OCI-M2 (cell line): Measurements from ENCODE around the gene SPTBN1.
"Not testable (repeated sequence)": the region's sequence is repeated elsewhere in the genome, so short reads cannot be mapped to it uniquely, and the experiment has no call there.

Experiments
- DNase-seq: peaks from one replicate; lab custom pipeline; 2025; ENCODE audit not compliant: unreplicated experiment; lab: John Stamatoyannopoulos, UW

The SPTBN1 gene

DNA sequence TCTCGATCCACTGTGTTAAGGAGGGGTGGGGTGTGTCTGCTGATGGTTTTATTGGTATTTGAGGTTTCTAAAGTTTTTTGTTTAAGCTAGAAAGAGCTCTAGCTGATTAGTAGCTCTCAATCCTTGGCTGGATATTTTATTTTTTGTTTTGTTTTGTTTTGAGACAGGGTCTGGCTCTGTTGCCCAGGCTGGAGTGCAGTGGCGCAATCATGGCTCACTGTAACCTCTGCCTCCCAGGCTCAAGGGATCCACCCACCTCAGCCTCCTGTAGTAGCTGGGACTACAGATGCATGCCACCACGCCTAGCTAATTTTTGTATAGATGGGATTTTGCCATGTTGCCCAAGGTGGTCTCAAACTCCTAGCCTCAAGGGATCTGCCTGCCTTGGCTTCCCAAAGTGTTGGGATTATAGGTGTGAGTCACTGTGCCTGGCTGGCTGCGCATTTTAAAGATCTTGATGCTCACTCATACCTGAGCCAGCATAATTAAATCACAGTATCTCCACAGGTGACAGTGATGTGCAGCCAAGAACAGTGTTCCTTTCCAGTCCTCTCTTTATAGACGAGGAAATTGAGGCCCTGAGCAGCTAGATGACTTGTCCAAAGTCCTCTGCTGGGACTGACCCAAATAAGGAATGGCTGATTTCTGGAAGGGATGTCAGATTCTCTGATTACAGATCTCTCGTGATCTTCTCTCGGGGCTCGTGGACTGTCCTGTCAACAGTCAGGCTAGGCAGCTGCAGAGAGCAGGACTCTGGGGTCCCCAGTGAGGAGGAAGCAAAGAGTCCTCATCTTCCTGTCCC is 44.5 kb downstream of the SPTBN1 start:
- no peak for DNase-seq

DNA sequence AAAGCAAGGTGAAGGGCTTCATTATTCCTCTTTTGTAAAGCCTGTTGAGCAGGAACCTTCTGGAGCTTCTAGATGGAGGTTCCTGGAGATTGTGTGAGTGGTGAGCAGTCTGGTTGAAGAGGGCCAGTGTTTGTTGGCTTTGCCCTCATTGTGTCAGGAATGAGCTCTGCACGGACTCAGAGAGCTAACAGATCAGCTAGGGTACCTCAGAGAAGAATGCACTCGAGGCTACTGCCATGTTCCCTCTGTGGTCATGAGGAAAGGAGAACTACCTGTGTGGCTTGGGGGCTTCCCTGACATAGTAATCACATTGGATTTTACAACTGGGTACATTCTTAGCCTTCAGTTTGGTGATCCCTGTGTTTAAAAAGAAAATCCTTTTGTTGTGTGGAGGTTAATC is 46.6 kb downstream of the SPTBN1 start:
- no peak for DNase-seq

DNA sequence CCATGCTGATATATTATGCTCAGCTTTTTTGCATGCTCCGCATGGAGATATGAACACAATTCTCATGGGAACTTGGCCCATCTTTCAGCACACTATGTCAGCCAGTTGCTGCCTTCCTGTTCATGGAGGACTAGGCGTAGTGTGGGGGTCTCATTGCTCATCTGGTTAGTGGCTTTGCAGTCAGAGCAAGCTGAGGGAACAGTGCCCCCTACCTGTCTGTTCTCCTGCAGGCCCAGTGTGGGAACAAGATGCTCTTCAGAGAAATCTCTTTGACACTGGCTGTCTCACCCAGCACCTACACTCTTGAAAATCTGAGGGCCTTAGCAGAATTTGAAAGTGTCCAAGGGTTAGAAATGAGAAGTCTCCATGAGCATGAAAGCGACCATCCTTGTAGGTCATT is 47.1 kb downstream of the SPTBN1 start:
- DNase-seq = no peak

DNA sequence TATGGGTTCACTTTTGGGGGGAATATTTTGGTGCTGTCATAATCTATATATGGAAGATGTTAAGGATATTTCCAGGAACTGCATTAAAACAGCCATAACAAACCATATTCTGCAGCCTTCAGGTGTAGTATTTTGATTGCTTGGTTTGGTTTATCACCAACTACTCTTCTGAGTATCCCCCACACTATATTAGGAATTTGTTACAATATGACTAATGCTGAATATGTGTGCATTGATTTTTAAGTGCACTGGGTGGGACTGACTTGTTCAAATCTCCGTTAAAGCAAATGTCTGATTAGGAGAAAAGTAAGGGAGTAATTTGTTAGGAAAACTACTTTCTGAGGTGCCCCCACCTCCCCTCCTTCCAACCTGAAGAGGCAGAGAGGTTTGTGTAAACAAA is 47.7 kb downstream of the SPTBN1 start:
- no peak for DNase-seq

DNA sequence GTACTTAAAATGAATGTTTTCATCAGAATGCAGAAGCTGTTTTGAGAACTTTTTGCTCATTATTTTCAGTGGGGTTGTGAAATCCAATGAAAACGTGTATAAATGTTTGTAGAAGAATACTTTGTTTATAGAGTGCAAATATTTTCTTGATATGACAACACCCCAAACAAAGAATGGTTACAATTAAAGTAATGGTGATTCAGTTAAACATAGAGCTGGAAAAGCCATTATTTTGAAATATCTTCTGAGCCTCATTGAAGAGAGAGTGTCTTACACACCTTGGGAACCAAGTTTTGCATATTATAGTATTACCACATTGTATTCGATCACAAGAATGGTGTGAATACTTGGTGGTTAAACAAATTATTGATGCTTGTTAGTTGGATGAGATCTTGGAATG is 48.7 kb downstream of the SPTBN1 start:
- no peak for DNase-seq

DNA sequence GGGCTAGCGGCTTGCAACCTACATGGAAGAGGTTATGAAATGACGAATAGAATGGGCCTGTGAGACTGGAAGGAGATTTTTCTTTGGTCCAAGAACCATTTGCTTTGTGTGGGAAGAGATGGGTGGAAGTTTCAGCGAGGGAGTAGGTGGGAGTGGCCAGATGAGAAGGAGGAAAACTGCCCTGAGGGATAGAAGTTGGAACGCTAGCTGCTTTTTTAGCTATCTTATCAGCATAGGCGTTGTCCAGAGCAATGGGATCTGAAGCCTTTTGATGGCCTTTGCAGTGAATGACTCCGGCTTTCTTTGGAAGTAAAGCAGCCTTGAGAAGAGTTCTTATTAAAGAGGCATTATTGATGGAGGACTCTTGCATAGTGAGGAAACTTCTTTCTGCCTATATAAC is 52.4 kb downstream of the SPTBN1 start:
- DNase-seq = no peak

DNA sequence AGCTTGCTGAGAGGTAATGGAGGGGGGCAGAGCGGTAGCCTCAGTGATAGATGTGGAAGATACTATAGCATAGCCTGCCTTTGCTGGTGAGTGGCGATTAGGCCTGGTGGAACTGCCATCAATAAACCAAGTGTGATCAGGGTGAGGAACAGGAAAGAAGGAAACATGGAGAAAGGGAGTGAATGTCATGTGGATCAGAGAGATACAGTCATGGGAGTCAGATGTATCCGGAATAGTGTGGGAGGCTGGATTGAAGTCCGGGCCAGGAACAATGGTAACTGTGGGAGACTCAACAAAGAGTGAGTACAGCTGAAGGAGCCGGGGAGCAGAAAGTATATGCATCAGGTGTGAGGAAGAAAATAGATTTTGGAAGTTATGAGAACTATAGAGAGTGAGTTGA is 52.9 kb downstream of the SPTBN1 start:
- not testable (repeated sequence) for DNase-seq

DNA sequence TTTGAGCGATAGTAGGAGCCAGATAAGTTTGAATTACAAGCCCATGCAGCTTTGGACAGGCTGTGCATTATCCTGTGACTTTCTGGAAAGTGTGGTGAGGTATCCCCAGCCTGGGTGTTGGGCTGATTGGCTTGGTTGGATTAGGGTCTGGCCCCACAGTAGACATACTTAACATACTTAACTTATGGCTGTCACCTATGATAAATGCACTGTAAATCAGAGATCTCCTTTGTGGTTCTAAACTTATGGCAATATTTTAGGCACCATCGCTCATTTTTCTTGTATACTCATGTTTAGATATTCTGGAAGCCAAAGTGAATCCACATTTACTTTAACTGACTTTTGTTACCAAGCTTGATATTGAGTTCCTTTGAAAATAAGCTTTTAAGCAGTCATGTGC is 54.8 kb downstream of the SPTBN1 start:
- DNase-seq = no peak

DNA sequence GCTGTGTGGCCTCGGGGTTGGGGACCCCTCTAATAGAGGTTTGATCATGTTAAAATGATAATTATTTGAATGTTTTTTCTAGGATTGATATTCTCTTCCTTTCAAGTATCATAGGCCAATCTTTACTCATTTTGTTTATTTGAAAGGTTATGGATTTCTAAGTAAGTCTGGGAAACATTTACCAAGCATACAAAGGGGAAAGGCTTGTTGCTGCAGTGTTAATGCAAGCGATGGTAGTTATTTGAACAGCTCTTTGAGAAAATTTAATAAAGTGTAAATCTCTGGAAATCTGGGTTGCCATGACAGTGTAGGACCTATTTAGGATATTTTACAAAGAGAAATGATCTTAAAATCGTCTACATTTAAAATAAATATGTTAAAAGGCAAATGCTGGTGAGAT is 56.1 kb downstream of the SPTBN1 start:
- no peak for DNase-seq

DNA sequence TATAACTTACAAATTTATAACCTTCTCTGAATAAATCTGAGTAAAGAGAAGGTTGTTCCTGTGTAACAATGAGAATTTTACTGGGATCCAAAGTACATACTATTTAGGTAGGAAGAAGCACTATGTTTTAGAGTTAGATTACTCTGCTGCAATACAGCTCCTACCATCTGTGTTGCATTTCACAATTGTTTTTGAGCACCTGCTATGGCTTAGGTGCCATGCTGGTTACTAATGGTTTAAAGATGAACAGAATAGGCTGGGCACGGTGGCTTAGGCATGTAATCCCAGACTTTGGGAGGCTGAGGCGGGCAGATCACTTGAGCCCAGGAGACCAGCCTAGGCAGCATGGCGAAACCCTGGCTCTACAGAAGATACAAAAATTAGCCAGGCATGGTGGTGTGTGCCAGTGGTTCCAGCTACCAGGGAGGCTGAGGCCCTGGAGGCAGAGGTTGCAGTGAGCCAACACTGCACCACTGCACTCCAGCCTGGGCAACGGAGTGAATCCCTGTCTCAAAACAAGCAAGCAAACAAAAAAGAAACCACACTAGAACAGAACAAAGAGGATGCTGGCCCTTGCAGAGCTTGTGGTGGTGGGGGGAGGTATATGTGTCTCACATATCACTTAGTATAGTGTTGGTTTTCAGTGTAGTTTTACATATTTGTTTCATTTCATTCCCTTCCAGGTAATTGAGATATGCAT is 56.7 kb downstream of the SPTBN1 start:
- no peak for DNase-seq

DNA sequence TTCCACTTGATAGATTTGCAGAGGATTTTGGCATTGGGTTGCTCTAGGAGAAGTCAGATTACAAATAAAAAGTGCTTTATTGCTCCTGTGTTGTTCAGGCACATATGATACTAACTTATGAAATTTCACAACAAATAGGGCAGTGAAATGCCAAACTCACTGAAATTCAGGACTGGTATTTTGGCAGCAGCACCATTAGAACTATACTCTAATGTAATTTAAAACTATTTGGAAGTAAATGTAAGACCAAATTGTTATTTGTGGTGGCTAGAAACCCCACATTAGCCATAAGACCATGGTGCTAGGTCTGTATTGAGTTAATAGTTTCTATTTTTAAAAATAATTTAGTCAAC is 57.2 kb downstream of the SPTBN1 start:
- no peak for DNase-seq

DNA sequence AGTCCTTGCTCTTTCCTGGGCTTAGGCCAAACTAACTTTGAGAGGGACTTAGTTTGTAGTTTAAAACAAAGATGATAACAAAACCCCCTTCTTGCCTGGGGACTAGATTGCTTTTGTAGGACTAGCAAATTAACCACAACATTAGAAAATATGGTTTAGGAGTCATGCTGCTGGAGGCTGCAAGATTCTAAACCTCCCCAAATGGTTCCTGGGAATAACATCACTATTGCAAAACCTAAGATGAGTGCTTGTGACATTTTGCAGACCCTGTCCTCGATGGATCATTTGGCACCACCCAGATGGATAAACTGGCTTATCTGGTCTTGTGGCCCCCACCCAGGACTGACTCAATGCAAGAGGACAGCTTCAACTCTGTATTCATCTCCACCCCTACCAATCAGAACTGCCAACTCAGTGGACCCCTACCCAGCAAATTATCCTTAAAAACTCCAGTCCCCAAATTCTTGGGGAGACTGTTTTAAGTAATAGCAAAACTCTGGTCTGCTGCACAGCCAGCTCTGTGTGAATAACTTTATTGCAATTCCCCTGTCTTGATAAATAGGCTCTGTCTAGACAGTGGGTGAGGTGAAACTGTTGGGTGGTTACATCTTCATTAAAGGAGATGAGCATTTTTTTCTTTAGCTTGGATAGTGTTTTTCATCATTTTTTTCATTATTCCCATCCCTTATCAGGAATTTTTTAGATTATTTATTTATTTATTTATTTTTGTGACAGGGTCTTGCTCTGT is 58.9 kb downstream of the SPTBN1 start:
- DNase-seq = no peak

DNA sequence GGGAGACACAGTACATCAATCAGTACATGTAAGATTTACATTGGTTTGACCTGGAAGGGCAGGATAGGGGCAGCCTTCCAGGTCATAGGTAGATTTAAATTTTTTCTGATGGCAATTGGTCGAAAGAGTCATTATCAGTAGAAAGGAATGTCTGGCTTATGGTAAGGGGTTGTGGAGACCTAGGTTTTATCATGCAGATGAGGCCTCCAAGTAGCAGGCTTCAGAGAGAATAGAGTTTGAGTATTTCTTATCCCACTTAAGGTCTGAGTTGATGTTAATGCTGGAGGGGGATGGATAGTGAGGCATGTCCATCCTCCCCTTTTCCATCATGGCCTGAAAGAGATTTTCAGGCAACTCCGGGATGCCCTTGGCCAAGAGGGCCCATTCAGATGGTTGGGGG is 60.7 kb downstream of the SPTBN1 start:
- DNase-seq = no peak

DNA sequence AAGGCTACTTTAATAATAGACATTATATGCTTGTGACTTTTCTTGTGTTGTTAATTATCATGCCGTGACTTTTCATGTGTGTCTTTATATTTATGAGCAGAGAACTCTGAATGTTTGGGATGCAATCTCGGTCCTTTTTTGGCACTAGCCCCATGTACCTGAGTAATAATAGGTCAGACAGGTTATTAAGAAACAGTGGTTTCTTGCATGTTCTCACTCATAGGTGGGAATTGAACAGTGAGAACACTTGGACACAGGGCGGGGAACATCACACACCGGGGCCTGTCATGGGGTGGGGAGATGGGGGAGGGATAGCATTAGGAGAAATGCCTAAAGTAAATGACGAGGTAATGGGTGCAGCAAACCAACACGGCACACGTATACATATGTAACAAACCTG is 61.9 kb downstream of the SPTBN1 start:
- DNase-seq = not testable (repeated sequence)

DNA sequence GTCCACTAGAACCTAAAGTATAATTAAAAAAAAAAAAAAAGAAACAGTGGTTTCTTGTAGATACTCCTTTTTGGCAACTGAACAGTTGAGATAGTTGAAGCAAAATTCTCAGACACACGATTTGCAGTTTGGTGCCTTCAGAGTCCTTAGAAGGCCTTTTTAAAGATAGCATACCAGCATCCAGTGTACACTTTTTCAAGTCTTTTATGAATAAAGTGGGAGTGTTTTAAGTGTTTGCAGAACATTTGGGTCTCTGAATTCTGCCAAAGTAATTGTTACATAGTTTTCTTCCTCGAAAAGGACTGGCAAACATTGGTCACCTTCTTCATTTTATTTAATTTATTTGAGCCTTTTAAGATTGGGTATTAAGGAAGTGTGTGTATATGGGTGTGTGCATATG is 62.3 kb downstream of the SPTBN1 start:
- DNase-seq = no peak

DNA sequence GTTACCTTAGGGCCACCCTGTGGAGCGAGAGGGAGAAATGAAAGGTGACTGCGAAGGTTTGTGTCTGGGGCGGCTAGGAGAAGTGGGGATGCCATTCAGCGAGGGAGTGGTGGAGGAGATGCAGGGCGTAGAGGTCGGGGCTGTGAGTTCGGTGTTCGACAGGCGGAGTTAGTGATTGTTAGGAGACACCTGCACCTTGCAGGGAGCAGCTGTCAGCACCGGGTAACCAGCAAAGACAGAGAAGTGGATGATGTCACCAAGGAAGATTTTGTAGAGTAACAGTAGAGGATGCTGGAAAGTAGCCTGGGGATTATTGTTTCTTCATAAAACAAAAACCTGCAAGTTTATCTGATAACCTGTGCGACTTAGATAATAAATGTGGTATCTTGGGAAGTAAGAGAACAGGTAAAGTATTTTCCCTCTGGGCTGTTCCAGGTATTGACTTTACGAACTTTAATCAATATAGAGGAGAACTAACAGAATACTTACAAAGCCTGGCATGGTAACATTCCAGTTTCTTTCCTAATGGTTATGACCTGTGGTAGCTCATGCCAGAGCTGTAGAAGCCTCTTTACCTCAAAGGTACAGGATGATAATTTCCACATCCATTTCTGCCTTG is 63.8 kb downstream of the SPTBN1 start:
- no peak for DNase-seq

DNA sequence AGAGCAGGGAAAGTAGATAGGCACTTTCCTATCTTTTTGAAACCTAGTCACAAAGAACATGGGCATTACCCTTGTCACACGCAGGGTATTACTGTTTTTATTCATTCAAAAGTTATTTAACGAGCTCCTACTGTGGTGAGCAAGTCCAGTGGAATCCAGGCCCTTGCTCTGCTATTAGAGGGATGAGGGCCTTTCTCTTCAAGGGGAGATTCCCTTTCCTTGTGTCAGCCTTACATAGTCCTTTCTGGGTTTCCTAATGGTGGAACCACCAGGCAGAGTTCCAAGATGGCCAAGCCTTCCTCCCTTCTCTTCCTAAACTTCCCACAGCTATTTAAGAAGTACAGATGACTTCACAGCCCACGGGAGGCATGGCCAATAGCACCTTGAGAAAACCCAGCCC is 64.6 kb downstream of the SPTBN1 start:
- no peak for DNase-seq

DNA sequence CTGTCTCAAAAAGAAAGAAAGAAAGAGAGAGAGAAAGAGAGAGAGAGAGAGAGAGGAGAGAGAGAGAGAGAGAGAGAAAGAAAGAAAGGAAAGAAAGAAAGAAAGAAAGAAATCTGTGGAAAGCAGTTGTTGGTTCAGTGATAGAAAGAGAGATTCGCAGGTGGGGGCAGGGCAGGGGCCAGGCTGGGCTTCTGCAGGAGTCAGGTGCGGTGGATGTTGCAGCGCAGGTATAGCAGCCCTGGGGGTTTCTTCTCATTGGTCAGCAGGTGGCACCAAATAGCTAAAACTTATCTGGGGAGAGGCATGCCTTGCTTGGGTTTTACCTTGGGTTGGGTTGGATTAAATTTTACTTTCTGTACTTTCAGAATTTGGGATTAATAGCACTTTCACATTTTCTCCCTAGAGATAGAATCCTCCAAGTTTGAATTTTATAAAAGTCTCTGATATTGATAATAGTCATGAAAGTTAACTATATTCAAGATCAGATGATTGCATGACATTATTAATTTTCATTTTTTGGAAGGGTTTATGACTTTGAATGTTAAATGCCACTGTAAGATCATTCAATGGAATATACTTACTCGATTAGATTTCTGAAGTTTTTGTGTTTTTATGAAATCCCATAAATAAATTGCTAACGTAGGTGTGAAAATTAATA is 66.6 kb downstream of the SPTBN1 start:
- DNase-seq = no peak

DNA sequence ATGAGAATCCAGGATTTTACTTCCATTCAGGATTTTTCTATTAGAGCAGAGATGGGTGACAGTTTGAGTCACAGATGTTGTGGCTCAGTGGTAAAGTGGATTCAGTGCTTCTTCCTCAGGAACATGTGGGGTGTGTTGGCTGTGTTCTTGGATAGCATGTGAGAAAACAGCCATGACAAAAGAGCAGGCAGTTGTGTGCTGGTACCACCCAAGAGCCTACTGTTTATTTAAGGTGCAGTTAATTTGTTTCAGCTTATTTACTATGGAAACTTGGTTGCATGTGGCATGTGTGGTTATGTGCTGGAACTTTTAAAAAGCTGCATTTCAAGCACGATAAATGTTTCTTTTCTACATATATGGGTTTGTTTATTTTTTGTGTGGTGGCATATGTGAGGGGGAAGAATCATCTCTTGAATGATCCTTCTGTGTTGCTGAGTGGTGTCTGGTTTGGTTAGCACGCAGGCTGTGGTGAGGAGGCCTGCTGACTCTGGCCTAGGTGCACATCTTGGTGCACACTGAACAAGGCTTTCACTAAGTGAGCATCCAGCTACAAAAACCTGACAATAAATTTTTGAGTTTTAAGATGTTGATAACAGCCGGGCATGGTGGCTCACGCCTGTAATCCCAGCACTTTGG is 67.3 kb downstream of the SPTBN1 start:
- no peak for DNase-seq

DNA sequence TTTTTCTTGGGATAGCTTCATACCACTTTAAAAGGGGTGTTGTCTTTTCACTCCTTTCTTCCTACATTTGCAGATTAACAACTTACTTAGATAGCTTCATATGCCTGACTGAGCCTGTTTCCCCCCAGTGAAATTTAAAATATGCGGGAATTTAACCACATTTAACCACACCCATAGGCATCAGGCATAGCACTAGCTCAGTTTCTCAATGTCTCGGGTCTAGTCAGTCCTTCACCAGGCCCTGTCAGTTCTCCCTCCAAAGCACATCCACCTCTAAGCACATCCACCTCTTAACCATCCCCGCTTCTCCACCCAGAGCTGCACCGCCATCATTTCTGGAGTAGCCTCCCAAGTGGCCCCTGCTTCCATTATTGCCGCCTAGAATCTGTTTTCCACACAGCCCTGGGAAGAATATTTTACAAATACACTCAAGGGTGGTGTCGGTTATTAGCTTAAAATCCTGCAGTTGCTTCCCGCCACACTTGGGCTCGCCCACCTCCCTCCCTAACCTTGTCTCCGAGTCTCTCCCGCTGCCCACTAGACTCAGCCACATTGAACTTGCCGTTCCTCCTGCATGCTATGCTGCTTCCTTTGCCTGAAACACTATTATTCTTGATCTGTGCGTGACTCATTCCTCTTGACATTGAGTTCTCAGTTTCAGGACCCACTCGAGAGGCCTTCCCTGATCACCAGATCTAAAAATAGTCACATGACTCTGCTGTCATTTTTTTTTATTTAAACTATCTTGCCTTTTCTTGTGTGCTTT is 68.3 kb downstream of the SPTBN1 start:
- no peak for DNase-seq
